CD4-positive, alpha-beta T cell treated with Interleukin-4 for 1 hour (primary cell): Measurements from ENCODE around the gene HPN.

Experiments
- DNase-seq, 2 donors: peaks; one replicate each; pipeline ENCODE4 v3.0.0-alpha.2; 2020 to 2022

The HPN gene

GRCh38 chr19:35108730-35109129 is 67.2 kb downstream of the HPN start:
- no peak for DNase-seq

GRCh38 chr19:35109395-35110112 is 68.0 kb downstream of the HPN start:
- no peak for DNase-seq

GRCh38 chr19:35110974-35111373 is 69.5 kb downstream of the HPN start:
- no peak for DNase-seq

GRCh38 chr19:35112995-35113688 is 71.6 kb downstream of the HPN start:
- no peak for DNase-seq

- peak; percentile 71 to 72 for DNase-seq
Observed at GRCh38 chr19:35114353-35115176, 73.0 kb downstream of the HPN start.

GRCh38 chr19:35115177-35115951 is 73.8 kb downstream of the HPN start, which contains the start of gene FXYD3:
Gene FXYD3 (plus strand): TSS chr19:35115823. CDS start chr19:35119377, 3,554 bp downstream.
- no peak for DNase-seq
